ENCODE measurements around the gene GRIK4. TPM values are rescaled to one million over a fixed set of nuclear protein-coding genes. Genes with fewer than 3 reads are reported as not detected.
"Not testable (repeated sequence)": the region's sequence is repeated elsewhere in the genome, so short reads cannot be mapped to it uniquely, and the experiment has no call there.

GRIK4 gene
- total RNA-seq, 2 experiments from 2014 or later, result not detected

- H3K4me3 ChIP-seq (ENCODE audit: low read length), result no peak overlapping the region
- no peak overlapping the region for H3K27ac ChIP-seq (ENCODE audit: low read depth in 1 of 2, low read length in 2 of 2)
- POLR2A ChIA-PET, result no interaction called here
- H3K36me3 ChIP-seq (ENCODE audit: insufficient read depth, low read length), result no peaks in the 10 kb centered on the region
- H3K27me3 ChIP-seq (ENCODE audit: control insufficient read depth in 1 of 2, insufficient read depth in 2 of 2, low read length in 2 of 2), result peaks cover 15 to 30% of the 10 kb centered on the region in 2 experiments
- DNase-seq (no peak), ATAC-seq (ENCODE audit: poor library complexity) (no peak)
- no peaks in the 10 kb centered on the region for H3K9me3 Mint-ChIP-seq
- H3K36me3 Mint-ChIP-seq (ENCODE audit: low read depth), result no peaks in the 10 kb centered on the region
- H3K27ac Mint-ChIP-seq, result no peak overlapping the region
- TF ChIP-seq CTCF (IDR thresholded peaks at IDR 0.05), result no peak
- H3K4me1 ChIP-seq (ENCODE audit: insufficient read depth, low read length), result no peaks in the 10 kb centered on the region
- CTCF ChIA-PET, result no interaction called here
- intact Hi-C loops (cut with DNase I, micrococcal nuclease), result no loop called here
- H3K4me1 Mint-ChIP-seq (ENCODE audit: low read depth), result no peaks in the 10 kb centered on the region
- H3K27me3 Mint-ChIP-seq, result peaks cover 49% of the 10 kb centered on the region
- no peak overlapping the region for H3K4me3 Mint-ChIP-seq
- no peaks in the 10 kb centered on the region for H3K9me3 ChIP-seq (ENCODE audit: control insufficient read depth in 1 of 2, insufficient read depth in 1 of 2, low read length in 2 of 2)
Observed at GRCh38 chr11:120500414-120501071, 11.0 kb upstream of the GRIK4 start.

- Histone ChIP-seq H3K9me3 (ENCODE audit: control insufficient read depth in 1 of 2, insufficient read depth in 1 of 2, low read length in 2 of 2) (no peaks in the 10 kb centered on the region), H3K27ac (ENCODE audit: low read depth in 1 of 2, low read length in 2 of 2) (no peak overlapping the region), H3K36me3 (ENCODE audit: insufficient read depth, low read length) (no peaks in the 10 kb centered on the region), H3K4me3 (ENCODE audit: low read length) (no peak overlapping the region), H3K4me1 (ENCODE audit: insufficient read depth, low read length) (no peaks in the 10 kb centered on the region), H3K27me3 (ENCODE audit: control insufficient read depth in 1 of 2, insufficient read depth in 2 of 2, low read length in 2 of 2) (peaks cover 16 to 36% of the 10 kb centered on the region in 2 experiments)
- ChIA-PET CTCF (no interaction called here), POLR2A (no interaction called here)
- DNase-seq (no peak), ATAC-seq (ENCODE audit: poor library complexity) (no peak)
- TF ChIP-seq CTCF (IDR thresholded peaks at IDR 0.05), result no peak
- H3K27me3 Mint-ChIP-seq, result peaks cover 53% of the 10 kb centered on the region
- no peaks in the 10 kb centered on the region for H3K9me3 Mint-ChIP-seq
- no peak overlapping the region for H3K27ac Mint-ChIP-seq
- H3K4me3 Mint-ChIP-seq, result no peak overlapping the region
- no peaks in the 10 kb centered on the region for H3K36me3 Mint-ChIP-seq (ENCODE audit: low read depth)
- intact Hi-C loops (cut with DNase I, micrococcal nuclease), result no loop called here
- H3K4me1 Mint-ChIP-seq (ENCODE audit: low read depth), result no peaks in the 10 kb centered on the region
Observed at GRCh38 chr11:120501440-120501839, 10.1 kb upstream of the GRIK4 start.

GRCh38 chr11:120501976-120502755 is 9.4 kb upstream of the GRIK4 start:
- H3K4me3 ChIP-seq (ENCODE audit: low read length), result no peak overlapping the region
- TF ChIP-seq CTCF (IDR thresholded peaks at IDR 0.05), result no peak
- H3K27me3 Mint-ChIP-seq, result peaks cover 59% of the 10 kb centered on the region
- H3K4me1 ChIP-seq (ENCODE audit: insufficient read depth, low read length), result no peaks in the 10 kb centered on the region
- no peak overlapping the region for H3K27ac ChIP-seq (ENCODE audit: low read depth in 1 of 2, low read length in 2 of 2)
- H3K36me3 ChIP-seq (ENCODE audit: insufficient read depth, low read length), result no peaks in the 10 kb centered on the region
- intact Hi-C loops (cut with DNase I, micrococcal nuclease), result no loop called here
- no peak overlapping the region for H3K4me3 Mint-ChIP-seq
- ATAC-seq (ENCODE audit: poor library complexity) (no peak), DNase-seq (no peak)
- peaks cover 21 to 38% of the 10 kb centered on the region in 2 experiments for H3K27me3 ChIP-seq (ENCODE audit: control insufficient read depth in 1 of 2, insufficient read depth in 2 of 2, low read length in 2 of 2)
- H3K36me3 Mint-ChIP-seq (ENCODE audit: low read depth), result no peaks in the 10 kb centered on the region
- H3K4me1 Mint-ChIP-seq (ENCODE audit: low read depth), result no peaks in the 10 kb centered on the region
- H3K9me3 ChIP-seq (ENCODE audit: control insufficient read depth in 1 of 2, insufficient read depth in 1 of 2, low read length in 2 of 2), result no peaks in the 10 kb centered on the region
- CTCF ChIA-PET, result no interaction called here
- no peak overlapping the region for H3K27ac Mint-ChIP-seq
- POLR2A ChIA-PET, result no interaction called here
- no peaks in the 10 kb centered on the region for H3K9me3 Mint-ChIP-seq

GRCh38 chr11:120503529-120503928 is 8.0 kb upstream of the GRIK4 start:
- H3K4me3 ChIP-seq (ENCODE audit: low read length); H3K27ac Mint-ChIP-seq; POLR2A ChIA-PET; H3K4me3 Mint-ChIP-seq; H3K36me3 ChIP-seq (ENCODE audit: insufficient read depth, low read length); H3K4me1 Mint-ChIP-seq (ENCODE audit: low read depth); ATAC-seq (ENCODE audit: poor library complexity); H3K9me3 ChIP-seq (ENCODE audit: control insufficient read depth in 1 of 2, insufficient read depth in 1 of 2, low read length in 2 of 2); H3K36me3 Mint-ChIP-seq (ENCODE audit: low read depth); intact Hi-C loops (cut with DNase I, micrococcal nuclease); H3K9me3 Mint-ChIP-seq; DNase-seq; H3K27ac ChIP-seq (ENCODE audit: low read depth in 1 of 2, low read length in 2 of 2); H3K4me1 ChIP-seq (ENCODE audit: insufficient read depth, low read length); CTCF ChIA-PET: not testable (repeated sequence)
- H3K27me3 Mint-ChIP-seq, result peaks cover 73% of the 10 kb centered on the region
- H3K27me3 ChIP-seq (ENCODE audit: control insufficient read depth in 1 of 2, insufficient read depth in 2 of 2, low read length in 2 of 2), result peaks cover 24 to 47% of the 10 kb centered on the region in 2 experiments

All from CD4-positive, alpha-beta T cell (primary cell).